HG02571 (cell line): ENCODE data around the gene SLC16A11.
"Not testable (repeated sequence)": the region's sequence is repeated elsewhere in the genome, so short reads cannot be mapped to it uniquely, and the experiment has no call there.

ENCODE experiments used
- ATAC-seq: cut with Tn5 transposase; IDR thresholded peaks from one replicate; pipeline ENCODE4 v1.9.1; 2021; ENCODE audit warnings: mild to moderate bottlenecking, moderate library complexity; ENCODE audit not compliant: unreplicated experiment

The SLC16A11 gene

GRCh38 chr17:7011415-7011814 is 32.5 kb downstream of the SLC16A11 start:
- no peak for ATAC-seq

GRCh38 chr17:7010523-7010922 is 33.4 kb downstream of the SLC16A11 start:
- no peak for ATAC-seq

GRCh38 chr17:7007143-7007542 is 36.7 kb downstream of the SLC16A11 start:
- ATAC-seq: no peak

- ATAC-seq: no peak
Measured at GRCh38 chr17:7005716-7006115, 38.2 kb downstream of the SLC16A11 start.

- no peak for ATAC-seq
Measured at GRCh38 chr17:7004398-7005253, 39.3 kb downstream of the SLC16A11 start.

GRCh38 chr17:7003745-7004144 is 40.1 kb downstream of the SLC16A11 start:
- ATAC-seq: no peak

- no peak for ATAC-seq
Measured at GRCh38 chr17:7002288-7003047, 41.4 kb downstream of the SLC16A11 start.

- no peak for ATAC-seq
Measured at GRCh38 chr17:7001318-7001961, 42.5 kb downstream of the SLC16A11 start.

- no peak for ATAC-seq
Measured at GRCh38 chr17:6998855-6999508, 44.9 kb downstream of the SLC16A11 start.

- ATAC-seq: no peak
Measured at GRCh38 chr17:6997171-6997570, 46.7 kb downstream of the SLC16A11 start.

- ATAC-seq: no peak
Measured at GRCh38 chr17:6996256-6997011, 47.5 kb downstream of the SLC16A11 start.

GRCh38 chr17:6995500-6996255 is 48.2 kb downstream of the SLC16A11 start, which contains the start of gene ALOX12:
Gene ALOX12, plus strand, starts transcription at chr17:6996049. Its CDS starts 69 bp downstream, at chr17:6996118.
- ATAC-seq: no peak

- no peak for ATAC-seq
Measured at GRCh38 chr17:6994666-6995256, 49.1 kb downstream of the SLC16A11 start.

GRCh38 chr17:6994118-6994598 is 49.7 kb downstream of the SLC16A11 start:
- ATAC-seq: no peak

GRCh38 chr17:6993613-6994056 is 50.3 kb downstream of the SLC16A11 start:
- not testable (repeated sequence) for ATAC-seq
